ENCODE results near the gene MCRIP1.
A peak's percentile ranks its signal among the peaks of the same experiment; 100 is the strongest.
"Not testable (repeated sequence)": the region's sequence is repeated elsewhere in the genome, so short reads cannot be mapped to it uniquely, and the experiment has no call there.

The MCRIP1 gene

GRCh38 chr17:81851423-81851822, 18.3 kb upstream of the MCRIP1 start:
- H3K4me1 Mint-ChIP-seq: no peaks in the 10 kb centered on the region
- ATAC-seq (no peak), DNase-seq (no peak)
- no peak overlapping the region for H3K4me3 Mint-ChIP-seq
- H3K36me3 Mint-ChIP-seq (ENCODE audit: low read depth): peaks cover 44% of the 10 kb centered on the region
- no peak overlapping the region for H3K27ac Mint-ChIP-seq
- no peaks in the 10 kb centered on the region for H3K9me3 Mint-ChIP-seq
- H3K27me3 Mint-ChIP-seq: no peaks in the 10 kb centered on the region

- H3K4me3 Mint-ChIP-seq: no peak overlapping the region
- no peak overlapping the region for H3K27ac Mint-ChIP-seq
- H3K27me3 Mint-ChIP-seq: no peaks in the 10 kb centered on the region
- ATAC-seq (no peak), DNase-seq (no peak)
- H3K9me3 Mint-ChIP-seq: no peaks in the 10 kb centered on the region
- no peaks in the 10 kb centered on the region for H3K4me1 Mint-ChIP-seq
- peaks cover 49% of the 10 kb centered on the region for H3K36me3 Mint-ChIP-seq (ENCODE audit: low read depth)
Measured at GRCh38 chr17:81849457-81849856, 16.4 kb upstream of the MCRIP1 start.

DNA sequence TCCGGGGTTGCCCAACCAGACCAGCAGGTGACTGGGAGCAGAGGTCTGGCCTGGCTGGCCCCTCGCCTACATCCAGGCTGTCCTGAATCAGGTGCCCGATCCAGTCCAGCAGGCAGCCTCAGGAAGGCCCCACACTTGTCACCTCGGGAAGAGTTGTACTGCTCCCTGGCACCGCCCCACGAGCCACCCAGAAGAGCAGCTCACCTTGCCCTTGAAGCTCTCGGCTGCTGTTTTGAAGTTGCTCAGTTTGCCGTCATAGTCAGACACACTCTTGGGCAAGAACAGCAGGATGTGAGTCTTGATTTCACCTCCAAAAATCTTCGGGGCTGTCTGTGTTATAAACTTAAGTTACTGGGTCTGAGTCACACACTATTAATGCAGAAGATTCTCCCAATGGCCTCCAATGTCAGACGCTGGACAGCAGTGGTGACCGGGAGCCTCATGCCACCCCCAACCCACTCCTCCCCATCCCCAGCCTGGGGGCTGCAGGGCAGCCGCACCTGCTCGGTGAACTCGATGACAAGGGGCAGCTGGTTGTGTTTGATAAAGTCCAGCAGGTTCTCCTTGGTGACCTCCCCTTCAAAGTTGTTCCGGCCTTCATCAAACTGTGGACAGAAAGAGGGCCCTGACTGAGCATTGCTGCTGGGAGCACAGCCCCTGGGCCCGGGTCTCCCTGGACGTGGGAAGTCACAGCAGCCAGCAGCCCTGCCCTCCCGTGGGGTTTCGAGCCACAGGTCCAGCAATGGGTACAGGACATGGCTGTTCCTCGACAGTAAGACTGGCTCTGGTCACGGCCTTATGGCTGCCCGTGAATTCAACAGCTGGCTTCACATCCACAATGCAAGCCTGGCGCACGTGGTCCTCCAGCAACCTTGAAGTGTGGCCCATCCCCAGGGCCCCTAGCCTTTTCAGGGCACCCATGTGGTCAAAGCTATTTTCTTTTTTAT, 13.9 kb upstream of the MCRIP1 start:
- no peaks in the 10 kb centered on the region for H3K27me3 Mint-ChIP-seq
- no peaks in the 10 kb centered on the region for H3K4me1 Mint-ChIP-seq
- no peaks in the 10 kb centered on the region for H3K9me3 Mint-ChIP-seq
- H3K36me3 Mint-ChIP-seq (ENCODE audit: low read depth): peaks cover 34% of the 10 kb centered on the region
- DNase-seq: no peak
- no peak overlapping the region for H3K4me3 Mint-ChIP-seq
- H3K27ac Mint-ChIP-seq: no peak overlapping the region
- no peak for ATAC-seq

GRCh38 chr17:81845881-81846742, 13.0 kb upstream of the MCRIP1 start:
- peaks cover 25% of the 10 kb centered on the region for H3K36me3 Mint-ChIP-seq (ENCODE audit: low read depth)
- no peaks in the 10 kb centered on the region for H3K27me3 Mint-ChIP-seq
- ATAC-seq: no peak

DNA sequence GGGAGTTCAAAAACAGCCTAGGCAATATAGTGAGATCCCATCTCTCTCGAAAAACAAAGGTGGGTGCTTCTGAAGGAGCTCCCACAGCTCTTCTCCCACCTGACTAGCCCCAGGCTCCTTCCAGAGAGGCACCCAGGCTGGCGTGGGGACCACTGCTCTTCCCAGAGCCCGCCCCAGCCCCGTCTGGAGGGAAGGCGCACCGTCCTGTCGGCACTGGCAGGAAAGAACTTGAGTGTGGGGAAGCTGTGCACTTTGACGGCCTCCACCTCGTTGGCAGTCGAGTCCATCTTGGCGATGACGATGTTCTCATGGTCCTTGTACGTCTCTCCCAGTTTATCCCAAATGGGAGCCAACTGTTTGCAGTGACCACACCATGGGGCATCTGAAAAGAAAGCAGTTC, 12.3 kb upstream of the MCRIP1 start:
- Mint-ChIP-seq H3K4me3 (no peak overlapping the region), H3K36me3 (ENCODE audit: low read depth) (peaks cover 23% of the 10 kb centered on the region), H3K27me3 (no peaks in the 10 kb centered on the region), H3K9me3 (no peaks in the 10 kb centered on the region), H3K27ac (no peak overlapping the region), H3K4me1 (no peaks in the 10 kb centered on the region)
- no peak for ATAC-seq
- no peak for DNase-seq

More at GRCh38 chr17:81845881-81846742, 13.0 kb upstream of the MCRIP1 start:
- no peak for DNase-seq
- Mint-ChIP-seq H3K4me3 (no peak overlapping the region), H3K27ac (no peak overlapping the region), H3K4me1 (no peaks in the 10 kb centered on the region), H3K9me3 (no peaks in the 10 kb centered on the region)

- DNase-seq (no peak), ATAC-seq (no peak)
- Mint-ChIP-seq H3K9me3 (no peaks in the 10 kb centered on the region), H3K4me1 (no peaks in the 10 kb centered on the region), H3K27me3 (no peaks in the 10 kb centered on the region), H3K27ac (no peak overlapping the region), H3K4me3 (no peak overlapping the region), H3K36me3 (ENCODE audit: low read depth) (peaks cover 23% of the 10 kb centered on the region)
Measured at GRCh38 chr17:81844887-81845286, 11.8 kb upstream of the MCRIP1 start.

GRCh38 chr17:81844327-81844851, 11.3 kb upstream of the MCRIP1 start:
- no peaks in the 10 kb centered on the region for H3K4me1 Mint-ChIP-seq
- H3K9me3 Mint-ChIP-seq: no peaks in the 10 kb centered on the region
- DNase-seq: no peak
- no peak overlapping the region for H3K27ac Mint-ChIP-seq
- H3K36me3 Mint-ChIP-seq (ENCODE audit: low read depth): peaks cover 23% of the 10 kb centered on the region
- ATAC-seq: peak; percentile 5
- no peak overlapping the region for H3K4me3 Mint-ChIP-seq
- H3K27me3 Mint-ChIP-seq: no peaks in the 10 kb centered on the region

DNA sequence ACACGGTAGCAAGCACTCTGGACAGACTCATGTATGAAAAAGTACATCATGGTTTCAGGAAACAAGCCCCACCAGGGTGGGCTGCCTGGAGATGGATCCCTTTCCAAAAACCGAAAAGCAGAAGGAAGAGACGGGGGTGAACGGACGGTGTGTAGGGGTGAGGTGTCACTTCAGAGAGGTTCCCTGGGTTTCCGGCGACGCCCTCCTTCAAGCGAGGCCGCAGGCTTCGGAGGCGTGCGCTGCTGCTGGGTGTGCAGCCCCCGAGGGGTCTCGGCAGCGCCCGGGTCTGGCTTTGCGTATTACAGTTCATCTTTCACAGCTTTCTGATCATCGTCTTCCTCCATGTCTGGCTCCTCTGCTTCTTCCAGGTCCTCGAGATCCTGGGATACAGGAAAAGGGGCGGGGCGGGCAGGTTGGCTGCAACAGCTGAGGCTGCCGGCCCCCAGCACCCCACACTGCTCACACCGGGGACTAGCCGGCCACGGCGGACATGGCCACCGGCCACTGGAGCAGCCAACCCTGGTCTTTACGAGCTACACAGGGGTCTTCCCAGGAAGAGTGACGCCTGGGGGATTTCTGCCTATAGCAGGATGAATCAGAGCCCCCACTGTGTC, 10.7 kb upstream of the MCRIP1 start:
- no peak overlapping the region for H3K4me3 Mint-ChIP-seq
- DNase-seq (no peak), ATAC-seq (no peak)
- H3K27ac Mint-ChIP-seq: no peak overlapping the region
- H3K9me3 Mint-ChIP-seq: no peaks in the 10 kb centered on the region
- no peaks in the 10 kb centered on the region for H3K27me3 Mint-ChIP-seq
- H3K4me1 Mint-ChIP-seq: no peaks in the 10 kb centered on the region
- peaks cover 23% of the 10 kb centered on the region for H3K36me3 Mint-ChIP-seq (ENCODE audit: low read depth)

GRCh38 chr17:81842725-81843504, 9.8 kb upstream of the MCRIP1 start:
- peaks cover 23% of the 10 kb centered on the region for H3K36me3 Mint-ChIP-seq (ENCODE audit: low read depth)
- H3K27ac Mint-ChIP-seq: no peak overlapping the region

DNA sequence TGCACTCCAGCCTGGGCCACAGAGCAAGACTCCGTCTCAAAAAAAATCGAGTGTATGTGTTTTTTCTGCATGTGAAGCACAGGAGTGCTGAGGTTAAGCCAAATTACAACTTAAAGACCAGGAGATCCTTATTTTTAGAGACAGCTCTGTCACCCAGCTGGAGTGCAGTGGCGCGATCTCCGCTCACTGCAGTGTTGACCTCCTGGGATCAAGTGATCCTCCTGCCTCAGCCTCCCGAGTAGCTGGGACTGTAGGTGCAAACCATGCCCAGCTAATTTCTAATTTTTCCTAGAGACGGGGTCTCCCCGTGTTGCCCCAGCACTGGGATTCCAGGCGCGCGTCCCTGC, 9.3 kb upstream of the MCRIP1 start:
- no peak overlapping the region for H3K27ac Mint-ChIP-seq
- peaks cover 22% of the 10 kb centered on the region for H3K36me3 Mint-ChIP-seq (ENCODE audit: low read depth)
- H3K27me3 Mint-ChIP-seq: no peaks in the 10 kb centered on the region
- ATAC-seq: no peak
- no peak for DNase-seq
- H3K4me3 Mint-ChIP-seq: no peak overlapping the region
- H3K4me1 Mint-ChIP-seq: no peaks in the 10 kb centered on the region
- H3K9me3 Mint-ChIP-seq: no peaks in the 10 kb centered on the region

More at GRCh38 chr17:81842725-81843504, 9.8 kb upstream of the MCRIP1 start:
- Mint-ChIP-seq H3K9me3 (no peaks in the 10 kb centered on the region), H3K27me3 (no peaks in the 10 kb centered on the region), H3K4me1 (no peaks in the 10 kb centered on the region), H3K4me3 (no peak overlapping the region)
- DNase-seq (no peak), ATAC-seq (no peak)

DNA sequence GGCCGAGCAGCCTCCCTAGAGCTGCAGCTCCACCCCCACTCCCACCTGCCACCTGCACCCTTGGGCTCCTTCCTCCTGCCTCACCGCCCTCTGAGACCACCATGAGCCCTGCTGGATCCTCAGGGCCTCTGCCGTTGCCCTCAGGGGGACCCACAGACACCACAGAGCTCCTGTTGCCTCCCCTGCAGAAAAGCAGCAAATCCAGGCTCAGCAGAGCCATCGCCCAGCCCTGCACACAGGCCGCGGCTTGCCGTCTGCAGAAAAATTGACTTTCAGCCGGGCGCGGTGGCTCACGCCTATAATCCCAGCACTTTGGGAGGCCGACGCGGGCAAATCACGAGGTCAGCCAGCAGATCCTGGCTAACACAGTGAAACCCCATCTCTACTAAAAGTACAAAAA, 8.8 kb upstream of the MCRIP1 start:
- DNase-seq (no peak), ATAC-seq (no peak)
- no peaks in the 10 kb centered on the region for H3K27me3 Mint-ChIP-seq
- no peak overlapping the region for H3K27ac Mint-ChIP-seq
- H3K36me3 Mint-ChIP-seq (ENCODE audit: low read depth): peaks cover 20% of the 10 kb centered on the region
- no peaks in the 10 kb centered on the region for H3K9me3 Mint-ChIP-seq
- H3K4me1 Mint-ChIP-seq: no peaks in the 10 kb centered on the region
- no peak overlapping the region for H3K4me3 Mint-ChIP-seq

- Mint-ChIP-seq H3K4me3 (no peak overlapping the region), H3K4me1 (no peaks in the 10 kb centered on the region), H3K9me3 (no peaks in the 10 kb centered on the region), H3K27ac (no peak overlapping the region), H3K36me3 (ENCODE audit: low read depth) (peaks cover 16% of the 10 kb centered on the region), H3K27me3 (no peaks in the 10 kb centered on the region)
- ATAC-seq (peak; percentile 21), DNase-seq (no peak)
Measured at GRCh38 chr17:81840826-81841778, 8.0 kb upstream of the MCRIP1 start.

DNA sequence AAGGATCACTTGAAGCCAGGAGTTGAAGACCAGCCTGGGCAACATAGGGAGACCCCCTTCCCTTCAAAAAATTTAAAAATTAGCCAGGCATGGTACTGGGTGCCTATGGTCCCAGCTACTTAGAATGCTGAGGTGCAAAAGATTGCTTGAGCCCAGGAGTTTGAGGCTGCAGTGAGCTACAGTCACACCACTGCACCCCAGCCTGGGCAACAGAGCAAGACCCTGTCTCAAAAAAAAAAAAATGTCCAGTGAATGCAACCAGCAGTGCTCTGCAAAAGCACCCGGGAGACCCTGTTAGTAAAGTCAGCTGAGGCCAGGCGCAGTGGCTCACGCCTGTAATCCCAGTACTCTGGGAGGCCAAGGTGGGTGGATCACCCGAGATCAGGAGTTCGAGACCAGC, 7.0 kb upstream of the MCRIP1 start:
- not testable (repeated sequence) for H3K4me1 Mint-ChIP-seq; H3K4me3 Mint-ChIP-seq; H3K27me3 Mint-ChIP-seq; DNase-seq; H3K27ac Mint-ChIP-seq; H3K36me3 Mint-ChIP-seq (ENCODE audit: low read depth); ATAC-seq; H3K9me3 Mint-ChIP-seq

Data from activated naive CD8-positive, alpha-beta T cell treated with anti-CD3 and anti-CD28 coated beads, Interleukin-2, amount 50 U/mL, for 24 hours (primary cell).